Measurements from ENCODE around the gene PRKRA. TPM values are rescaled to one million over a fixed set of nuclear protein-coding genes. Genes with fewer than 3 reads are reported as not detected.

PRKRA gene
- total RNA-seq, 2 experiments from 2014 or later: 56.3 to 60.3 TPM

DNA sequence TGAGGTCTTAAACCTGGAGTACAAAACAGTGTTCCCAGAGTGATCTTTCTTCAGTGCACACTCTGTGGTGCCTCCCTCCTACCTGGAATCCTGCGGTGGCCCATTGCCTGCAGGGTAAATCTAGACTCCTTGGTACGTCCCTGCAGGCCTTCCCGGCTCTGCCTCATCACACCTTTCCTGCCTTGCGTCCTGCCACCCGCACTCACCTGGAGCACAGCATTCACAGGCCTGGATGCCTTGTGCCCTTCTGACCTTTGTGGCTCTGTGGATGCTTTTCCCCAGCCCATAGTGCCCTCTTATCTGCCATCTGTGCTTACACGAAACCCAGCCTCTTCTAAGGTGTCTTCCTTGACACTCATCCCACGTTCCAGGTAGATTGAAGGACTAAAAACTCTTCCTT, 62.7 kb downstream of the PRKRA start:
- Mint-ChIP-seq H3K36me3 (no peaks in the 10 kb centered on the region), H3K27ac (no peak overlapping the region), H3K9me3 (no peaks in the 10 kb centered on the region), H3K27me3 (no peaks in the 10 kb centered on the region), H3K4me1 (ENCODE audit: low read depth) (peaks cover 6% of the 10 kb centered on the region), H3K4me3 (no peak overlapping the region)
- intact Hi-C loops (cut with micrococcal nuclease): no loop called here
- POLR2A ChIA-PET: no interaction called here
- DNase-seq: no peak
- CTCF ChIA-PET: no interaction called here

GRCh38 chr2:178386986-178387597, 63.9 kb downstream of the PRKRA start:
- no peak overlapping the region for H3K4me3 Mint-ChIP-seq
- H3K27me3 Mint-ChIP-seq: no peaks in the 10 kb centered on the region
- ChIA-PET POLR2A (no interaction called here), CTCF (no interaction called here)
- DNase-seq: no peak
- H3K27ac Mint-ChIP-seq: no peak overlapping the region
- no peaks in the 10 kb centered on the region for H3K9me3 Mint-ChIP-seq
- no peaks in the 10 kb centered on the region for H3K36me3 Mint-ChIP-seq
- intact Hi-C loops (cut with micrococcal nuclease): no loop called here
- H3K4me1 Mint-ChIP-seq (ENCODE audit: low read depth): peaks cover 6% of the 10 kb centered on the region

DNA sequence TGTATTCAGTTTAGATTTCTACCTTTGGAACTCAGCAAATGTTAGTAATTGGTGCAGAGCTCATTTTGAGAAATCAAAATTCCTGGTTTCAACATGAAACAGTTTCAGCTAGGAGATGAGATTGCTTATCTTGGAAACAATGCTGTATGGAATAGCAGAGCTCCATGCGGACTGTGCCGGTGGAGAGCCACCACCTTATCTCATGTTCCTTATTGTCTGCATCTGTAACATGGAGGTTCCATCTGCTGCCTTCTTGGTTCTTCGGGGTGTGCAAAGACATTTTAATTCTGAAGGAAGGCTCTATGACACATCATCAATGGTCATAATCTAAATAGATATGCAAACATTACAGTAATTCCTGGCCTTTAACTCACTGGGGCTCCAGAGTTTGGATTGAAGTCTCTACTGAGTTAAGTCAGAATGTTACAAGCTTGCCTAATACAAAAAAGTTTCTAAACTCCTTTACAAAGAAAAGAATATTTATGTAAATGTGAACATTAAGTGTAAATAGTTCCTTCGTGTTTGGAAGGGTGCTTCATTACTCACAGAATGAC, 65.3 kb downstream of the PRKRA start:
- intact Hi-C loops (cut with micrococcal nuclease): no loop called here

GRCh38 chr2:178383718-178384117, 67.3 kb downstream of the PRKRA start:
- Mint-ChIP-seq H3K4me1 (ENCODE audit: low read depth) (peaks cover 6% of the 10 kb centered on the region), H3K27ac (no peak overlapping the region), H3K27me3 (no peaks in the 10 kb centered on the region), H3K4me3 (no peak overlapping the region), H3K9me3 (no peaks in the 10 kb centered on the region), H3K36me3 (no peaks in the 10 kb centered on the region)
- POLR2A ChIA-PET: no interaction called here
- DNase-seq: no peak
- CTCF ChIA-PET: no interaction called here
- intact Hi-C loops (cut with micrococcal nuclease): no loop called here

More for the DNA sequence above, 65.3 kb downstream of the PRKRA start:
- no peak overlapping the region for H3K4me3 Mint-ChIP-seq
- H3K27me3 Mint-ChIP-seq: no peaks in the 10 kb centered on the region
- H3K27ac Mint-ChIP-seq: no peak overlapping the region
- H3K36me3 Mint-ChIP-seq: no peaks in the 10 kb centered on the region
- CTCF ChIA-PET: no interaction called here
- POLR2A ChIA-PET: no interaction called here
- no peak for DNase-seq
- peaks cover 6% of the 10 kb centered on the region for H3K4me1 Mint-ChIP-seq (ENCODE audit: low read depth)
- H3K9me3 Mint-ChIP-seq: no peaks in the 10 kb centered on the region

Other genes starting within 250 kb of the PRKRA start
- gene PJVK, start 203 bp upstream of the PRKRA start, total RNA-seq: 1 to 10 TPM; 2.3 to 3.0 TPM
- 1 to 10 TPM; 2.8 to 2.9 TPM for gene FKBP7, start 27.4 kb upstream of the PRKRA start, total RNA-seq
- gene PLEKHA3, start 29.3 kb upstream of the PRKRA start, total RNA-seq: 10 to 100 TPM; 22.8 to 27.5 TPM